ENCODE measurements around the gene ISLR.

The ISLR gene

GRCh38 chr15:74213858-74214284 is 40.4 kb downstream of the ISLR start:
- no peak for DNase-seq

GRCh38 chr15:74214324-74215021 is 41.0 kb downstream of the ISLR start:
- DNase-seq, result no peak

- no peak for DNase-seq
Observed at GRCh38 chr15:74215958-74216357, 42.4 kb downstream of the ISLR start.

GRCh38 chr15:74216949-74217348 is 43.4 kb downstream of the ISLR start:
- no peak for DNase-seq

- DNase-seq, result no peak
Observed at GRCh38 chr15:74217907-74218885, 44.7 kb downstream of the ISLR start.

- DNase-seq, result no peak
Observed at GRCh38 chr15:74220475-74221248, 47.2 kb downstream of the ISLR start.

- DNase-seq, result peak; percentile 33
Observed at GRCh38 chr15:74221399-74222239, 48.1 kb downstream of the ISLR start.

- DNase-seq, result peak; percentile 11
Observed at GRCh38 chr15:74222240-74223119, 49.0 kb downstream of the ISLR start.

- DNase-seq, result no peak
Observed at GRCh38 chr15:74225928-74226327, 52.4 kb downstream of the ISLR start.

Data from NCI-H1694 (cell line).